ENCODE results near the gene DDX10.

The DDX10 gene

GRCh38 chr11:108958368-108959104 is 293.7 kb downstream of the DDX10 start:
- TF ChIP-seq CTCF (IDR thresholded peaks at IDR 0.05): no peak
- no peak for TF ChIP-seq ZFX (IDR thresholded peaks at IDR 0.05; ENCODE audit: borderline replicate concordance)
- H3K27ac ChIP-seq: no peak overlapping the region

GRCh38 chr11:108959105-108959761 is 294.4 kb downstream of the DDX10 start:
- no peak for TF ChIP-seq ZFX (IDR thresholded peaks at IDR 0.05; ENCODE audit: borderline replicate concordance)
- no peak for TF ChIP-seq CTCF (IDR thresholded peaks at IDR 0.05)

GRCh38 chr11:108959874-108960273 is 295.0 kb downstream of the DDX10 start:
- TF ChIP-seq ZFX (IDR thresholded peaks at IDR 0.05; ENCODE audit: borderline replicate concordance) (no peak), CTCF (IDR thresholded peaks at IDR 0.05) (no peak)
- H3K27ac ChIP-seq: no peak overlapping the region

More at GRCh38 chr11:108959105-108959761, 294.4 kb downstream of the DDX10 start:
- no peak overlapping the region for H3K27ac ChIP-seq

- H3K27ac ChIP-seq: no peak overlapping the region
- no peak for TF ChIP-seq CTCF (IDR thresholded peaks at IDR 0.05)
- TF ChIP-seq ZFX (IDR thresholded peaks at IDR 0.05; ENCODE audit: borderline replicate concordance): no peak
Measured at GRCh38 chr11:108960501-108960900, 295.6 kb downstream of the DDX10 start.

GRCh38 chr11:108961095-108961494 is 296.2 kb downstream of the DDX10 start:
- no peak overlapping the region for H3K27ac ChIP-seq
- TF ChIP-seq ZFX (IDR thresholded peaks at IDR 0.05; ENCODE audit: borderline replicate concordance): no peak
- no peak for TF ChIP-seq CTCF (IDR thresholded peaks at IDR 0.05)

- no peak overlapping the region for H3K27ac ChIP-seq
- TF ChIP-seq ZFX (IDR thresholded peaks at IDR 0.05; ENCODE audit: borderline replicate concordance) (no peak), CTCF (IDR thresholded peaks at IDR 0.05) (no peak)
Measured at GRCh38 chr11:108963118-108963517, 298.2 kb downstream of the DDX10 start.
